Activated naive CD4-positive, alpha-beta T cell treated with anti-CD3 and anti-CD28 coated beads for 36 hours (primary cell): Measurements from ENCODE around the gene DOCK1. TPM values are rescaled to one million over a fixed set of nuclear protein-coding genes. Genes with fewer than 3 reads are reported as not detected.

Source experiments
- CTCF ChIA-PET: fragments of 350-600 bp; sonication (Branson Sonifier 250); formaldehyde crosslinking; loops from one replicate; lab custom pipeline; 2021; ENCODE audit warnings: antibody characterized with exemption; lab: Charles Lee
- DNase-seq: peaks from one replicate; pipeline ENCODE4 v3.0.0-alpha.2; 2020
- H3K27ac Mint-ChIP-seq: one replicate; pipeline ENCODE4 v1.8.0; 2021; ENCODE audit warnings: mild to moderate bottlenecking, mixed read lengths
- H3K27me3 Mint-ChIP-seq: one replicate; pipeline ENCODE4 v1.8.0; 2021; ENCODE audit warnings: low read depth, mixed read lengths
- H3K36me3 Mint-ChIP-seq: one replicate; pipeline ENCODE4 v1.8.0; 2021; ENCODE audit warnings: low read depth, mixed read lengths
- H3K4me1 Mint-ChIP-seq: one replicate; pipeline ENCODE4 v1.8.0; 2021; ENCODE audit warnings: low read depth, mixed read lengths
- H3K4me3 Mint-ChIP-seq: one replicate; pipeline ENCODE4 v1.8.0; 2021; ENCODE audit warnings: mild to moderate bottlenecking, moderate library complexity, mixed read lengths
- H3K9me3 Mint-ChIP-seq: one replicate; pipeline ENCODE4 v1.8.0; 2021; ENCODE audit warnings: mixed read lengths
- intact Hi-C: fragments of 100-400 bp; cut with micrococcal nuclease; formaldehyde crosslinking; loops from one replicate; pipeline ENCODE4 v1.15.1; 2023
- total RNA-seq, 2 experiments: library from RNA; stranded (reverse); gene quantifications; one replicate each; pipeline ENCODE4 v1.2.3, GENCODE V29; 2021

DOCK1 gene
- total RNA-seq, 2 experiments from 2014 or later, result 0.49 to 0.72 TPM

DNA sequence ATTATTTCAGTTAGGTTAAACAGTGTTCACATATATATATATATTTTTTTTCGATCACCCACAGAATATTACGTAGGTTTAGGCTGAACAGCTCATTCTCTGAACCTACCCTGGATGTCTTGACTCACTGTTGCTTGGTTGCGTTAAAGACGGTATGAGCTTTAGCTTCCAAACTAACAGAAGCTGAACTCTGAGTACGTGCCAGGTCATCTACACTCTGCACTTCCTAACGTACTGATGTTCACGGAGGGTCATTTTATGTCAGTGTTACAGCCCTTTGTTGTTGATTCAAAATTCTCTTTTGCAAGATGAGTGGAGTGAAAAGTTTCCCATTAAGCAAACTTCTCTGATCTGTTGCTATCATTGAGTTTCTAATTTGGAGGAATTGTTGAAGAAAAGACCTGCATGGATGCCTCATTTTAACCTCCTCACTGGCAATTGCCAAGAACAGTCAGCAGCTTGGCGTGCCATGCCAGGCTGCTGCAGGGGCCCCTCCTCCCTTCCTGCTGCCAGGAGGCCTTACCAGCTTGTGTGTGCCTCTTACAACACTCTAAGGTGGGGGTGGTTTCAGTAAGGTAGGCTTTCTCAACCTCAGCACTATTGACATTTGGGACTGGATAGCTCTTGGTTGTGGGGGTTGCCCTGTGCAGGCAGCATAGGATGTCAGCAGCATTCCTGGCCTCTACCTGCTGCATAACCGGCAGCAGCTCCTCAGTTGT, 246.9 kb downstream of the DOCK1 start:
- Mint-ChIP-seq H3K4me1 (peaks cover 2% of the 10 kb centered on the region), H3K4me3 (no peak overlapping the region), H3K9me3 (peaks cover 1% of the 10 kb centered on the region), H3K27me3 (peaks cover 2% of the 10 kb centered on the region), H3K27ac (no peak overlapping the region), H3K36me3 (no peaks in the 10 kb centered on the region)
- intact Hi-C loops, result no loop called here
- CTCF ChIA-PET, result no interaction called here
- no peak for DNase-seq

GRCh38 chr10:127153181-127153580, 248.0 kb downstream of the DOCK1 start:
- CTCF ChIA-PET, result no interaction called here
- intact Hi-C loops, result no loop called here
- no peak for DNase-seq
- Mint-ChIP-seq H3K9me3 (peaks cover 1% of the 10 kb centered on the region), H3K27ac (no peak overlapping the region), H3K4me3 (no peak overlapping the region), H3K4me1 (no peaks in the 10 kb centered on the region), H3K27me3 (peaks cover 2% of the 10 kb centered on the region), H3K36me3 (no peaks in the 10 kb centered on the region)

DNA sequence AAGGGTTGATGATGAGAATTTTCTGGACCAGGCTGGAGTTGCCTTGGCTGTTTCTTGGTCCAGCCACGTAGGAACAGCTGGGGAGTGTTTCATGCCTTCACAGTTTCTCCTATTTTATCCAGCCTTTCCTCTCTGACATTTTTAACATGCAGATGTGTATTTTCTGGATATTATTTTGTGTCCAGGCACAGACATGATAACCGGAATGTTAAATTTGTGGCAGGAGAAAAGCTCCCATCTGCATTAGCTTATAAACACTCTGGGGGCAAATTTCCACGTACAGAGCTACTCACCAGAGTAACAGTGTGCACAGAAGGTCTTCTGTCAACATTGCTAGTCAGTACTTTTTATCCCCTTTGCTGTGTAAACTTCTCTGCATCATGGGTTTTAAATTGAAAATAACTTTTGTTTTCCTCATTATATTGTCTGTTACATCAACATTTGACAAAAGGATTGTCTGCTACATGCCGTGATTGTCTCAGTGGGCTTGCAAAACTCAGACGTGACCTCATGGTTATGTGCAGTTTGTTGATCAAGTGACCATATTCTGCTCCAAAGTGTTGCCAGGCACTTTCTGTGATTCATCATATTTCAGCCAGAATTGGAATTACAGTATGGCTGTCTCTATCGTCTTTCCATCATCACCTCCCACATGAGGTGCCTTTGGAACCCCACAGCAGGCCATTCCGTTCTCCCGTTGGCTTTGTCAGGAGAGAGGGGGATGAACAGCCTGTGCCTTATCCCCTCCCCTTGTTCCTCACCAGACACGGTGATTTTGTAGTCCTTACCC, 249.8 kb downstream of the DOCK1 start:
- CTCF ChIA-PET, result no interaction called here
- Mint-ChIP-seq H3K4me3 (no peak overlapping the region), H3K9me3 (no peaks in the 10 kb centered on the region), H3K27me3 (peaks cover 2% of the 10 kb centered on the region), H3K27ac (no peak overlapping the region), H3K36me3 (no peaks in the 10 kb centered on the region), H3K4me1 (no peaks in the 10 kb centered on the region)
- intact Hi-C loops, result no loop called here
- DNase-seq, result no peak

DNA sequence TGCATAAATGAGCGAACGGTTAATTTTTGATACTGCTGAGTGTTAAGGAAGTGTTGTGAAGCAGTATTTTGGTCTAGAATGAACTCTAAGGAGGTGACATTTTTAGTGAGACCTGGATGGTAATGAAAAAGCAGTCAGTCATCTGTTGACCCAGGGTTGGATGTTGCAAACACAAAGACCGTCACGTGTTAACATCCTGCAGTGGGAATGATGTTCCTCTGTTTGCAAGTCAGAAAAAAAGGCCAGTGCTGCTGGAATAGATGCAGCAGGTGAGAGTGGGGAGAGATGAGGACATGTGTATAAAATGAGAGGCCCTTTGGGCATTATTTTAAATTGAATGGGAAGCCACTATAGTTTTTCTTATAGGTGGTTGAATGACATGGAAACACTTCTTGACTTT, 251.9 kb downstream of the DOCK1 start:
- Mint-ChIP-seq H3K4me1 (no peaks in the 10 kb centered on the region), H3K4me3 (no peak overlapping the region), H3K36me3 (no peaks in the 10 kb centered on the region), H3K27me3 (peaks cover 2% of the 10 kb centered on the region), H3K9me3 (no peaks in the 10 kb centered on the region), H3K27ac (no peak overlapping the region)
- no peak for DNase-seq
- CTCF ChIA-PET, result no interaction called here
- intact Hi-C loops, result no loop called here

- no peak overlapping the region for H3K4me3 Mint-ChIP-seq
- no peak overlapping the region for H3K27ac Mint-ChIP-seq
- intact Hi-C loops, result no loop called here
- no peak for DNase-seq
- H3K27me3 Mint-ChIP-seq, result peaks cover 2% of the 10 kb centered on the region
- H3K4me1 Mint-ChIP-seq, result no peaks in the 10 kb centered on the region
- H3K36me3 Mint-ChIP-seq, result no peaks in the 10 kb centered on the region
- CTCF ChIA-PET, result no interaction called here
- no peaks in the 10 kb centered on the region for H3K9me3 Mint-ChIP-seq
These were observed 252.4 kb downstream of the DOCK1 start for GRCh38 chr10:127157506-127158200.

GRCh38 chr10:127158662-127159061, 253.4 kb downstream of the DOCK1 start:
- Mint-ChIP-seq H3K9me3 (no peaks in the 10 kb centered on the region), H3K36me3 (no peaks in the 10 kb centered on the region), H3K27ac (no peak overlapping the region), H3K27me3 (peaks cover 2% of the 10 kb centered on the region), H3K4me1 (no peaks in the 10 kb centered on the region), H3K4me3 (no peak overlapping the region)
- CTCF ChIA-PET, result no interaction called here
- intact Hi-C loops, result no loop called here
- DNase-seq, result no peak

GRCh38 chr10:127159648-127160245, 254.5 kb downstream of the DOCK1 start:
- no peak overlapping the region for H3K4me3 Mint-ChIP-seq
- H3K36me3 Mint-ChIP-seq, result no peaks in the 10 kb centered on the region
- no peak for DNase-seq
- H3K27me3 Mint-ChIP-seq, result peaks cover 2% of the 10 kb centered on the region
- intact Hi-C loops, result no loop called here
- no peak overlapping the region for H3K27ac Mint-ChIP-seq
- CTCF ChIA-PET, result interaction anchor here (0.7 kb wide), 1 partner anchor 403 kb away, joined by 3 read pairs; no protein-coding TSS in a partner anchor
- H3K4me1 Mint-ChIP-seq, result no peaks in the 10 kb centered on the region
- H3K9me3 Mint-ChIP-seq, result no peaks in the 10 kb centered on the region

DNA sequence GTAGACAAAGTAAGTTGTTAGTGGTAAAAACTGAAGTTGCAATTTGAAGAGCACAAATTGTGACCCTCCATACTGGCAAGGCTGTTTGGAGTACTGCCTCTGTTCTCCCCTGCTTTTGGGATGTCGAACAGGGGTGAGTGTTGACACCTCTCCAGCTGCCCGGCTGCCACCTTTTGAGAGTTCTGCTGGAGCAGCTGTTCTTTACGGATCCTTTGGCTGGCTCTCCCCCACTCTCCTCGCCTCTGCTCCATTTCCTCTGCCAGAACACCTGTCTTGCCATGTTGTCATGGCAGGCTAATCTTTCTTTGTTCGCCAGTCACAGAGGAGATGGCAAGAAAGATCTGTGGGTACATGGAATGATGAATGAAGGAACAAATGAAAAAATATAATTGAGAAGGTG, 256.3 kb downstream of the DOCK1 start:
- Mint-ChIP-seq H3K4me3 (no peak overlapping the region), H3K9me3 (no peaks in the 10 kb centered on the region), H3K27me3 (peaks cover 2% of the 10 kb centered on the region), H3K4me1 (no peaks in the 10 kb centered on the region), H3K36me3 (no peaks in the 10 kb centered on the region), H3K27ac (no peak overlapping the region)
- no peak for DNase-seq
- CTCF ChIA-PET, result no interaction called here
- intact Hi-C loops, result no loop called here

- no peak overlapping the region for H3K4me3 Mint-ChIP-seq
- H3K4me1 Mint-ChIP-seq, result no peaks in the 10 kb centered on the region
- no peaks in the 10 kb centered on the region for H3K36me3 Mint-ChIP-seq
- no peak for DNase-seq
- H3K27me3 Mint-ChIP-seq, result peaks cover 2% of the 10 kb centered on the region
- H3K9me3 Mint-ChIP-seq, result no peaks in the 10 kb centered on the region
- intact Hi-C loops, result no loop called here
- H3K27ac Mint-ChIP-seq, result no peak overlapping the region
- CTCF ChIA-PET, result no interaction called here
These were observed 257.6 kb downstream of the DOCK1 start for GRCh38 chr10:127162841-127163240.

- Mint-ChIP-seq H3K4me3 (no peak overlapping the region), H3K36me3 (no peaks in the 10 kb centered on the region), H3K9me3 (no peaks in the 10 kb centered on the region), H3K4me1 (no peaks in the 10 kb centered on the region), H3K27ac (no peak overlapping the region), H3K27me3 (no peaks in the 10 kb centered on the region)
- CTCF ChIA-PET, result no interaction called here
- intact Hi-C loops, result no loop called here
- no peak for DNase-seq
These were observed 263.0 kb downstream of the DOCK1 start for GRCh38 chr10:127168261-127168660.

DNA sequence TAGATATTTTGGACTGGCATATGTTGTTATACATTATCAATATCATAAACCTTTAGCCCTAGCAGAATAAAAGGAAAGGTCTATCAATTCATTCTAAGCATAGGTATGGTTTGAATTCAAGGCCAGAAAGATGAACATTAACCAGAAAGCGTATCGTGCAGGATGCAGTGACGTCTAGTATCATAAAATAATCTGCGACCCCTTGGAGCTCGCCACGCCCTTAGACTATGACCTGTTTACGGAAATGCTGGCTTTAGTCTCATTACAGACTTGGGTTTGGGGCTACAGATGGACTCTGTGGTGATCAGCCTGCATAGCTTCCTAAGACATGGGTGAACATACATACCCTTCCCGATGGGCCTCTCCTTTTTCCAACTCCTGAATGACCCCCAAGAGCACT, 269.6 kb downstream of the DOCK1 start:
- Mint-ChIP-seq H3K36me3 (no peaks in the 10 kb centered on the region), H3K9me3 (no peaks in the 10 kb centered on the region)
- CTCF ChIA-PET, result no interaction called here

GRCh38 chr10:127175357-127176110, 270.3 kb downstream of the DOCK1 start:
- Mint-ChIP-seq H3K27me3 (peaks cover 5% of the 10 kb centered on the region), H3K4me1 (no peaks in the 10 kb centered on the region), H3K4me3 (no peak overlapping the region), H3K36me3 (no peaks in the 10 kb centered on the region), H3K27ac (no peak overlapping the region), H3K9me3 (no peaks in the 10 kb centered on the region)
- CTCF ChIA-PET, result no interaction called here
- DNase-seq, result no peak
- intact Hi-C loops, result no loop called here

More for the DNA sequence above, 269.6 kb downstream of the DOCK1 start:
- Mint-ChIP-seq H3K4me1 (no peaks in the 10 kb centered on the region), H3K27me3 (peaks cover 2% of the 10 kb centered on the region), H3K27ac (no peak overlapping the region), H3K4me3 (no peak overlapping the region)
- intact Hi-C loops, result no loop called here
- DNase-seq, result no peak
